HL-60 (cell line): ENCODE measurements around the gene ADCY5.

Source experiments
- DNase-seq, 2 experiments: peaks; one replicate each; pipeline ENCODE4 v3.0.0-alpha.2; 2010 to 2020; ENCODE audit warnings: low read depth in 1 of 2, low spot score in 1 of 2
- H3K27ac ChIP-seq: fragments of 250-450 bp; sonication (Bioruptor Pico); replicated peaks from 2 replicates; pipeline ENCODE4 v1.5.1; 2020; ENCODE audit warnings: mild to moderate bottlenecking, moderate library complexity
- H3K27me3 ChIP-seq: fragments of 250-450 bp; sonication (Bioruptor Pico); 2 replicates; pipeline ENCODE4 v1.5.1; 2021; ENCODE audit warnings: mild to moderate bottlenecking, moderate library complexity; ENCODE audit not compliant: insufficient read depth, poor library complexity, severe bottlenecking
- H3K4me3 ChIP-seq: replicated peaks from 2 replicates; pipeline ENCODE4 v1.5.1; 2011; ENCODE audit warnings: mild to moderate bottlenecking, control low read depth, low read length; ENCODE audit not compliant: insufficient read depth
- GABPA ChIP-seq: IDR thresholded peaks from 2 replicates; pipeline ENCODE4 v1.6.1; 2012; ENCODE audit warnings: low read depth
- POLR2AphosphoS5 ChIP-seq: IDR thresholded peaks from 2 replicates; pipeline ENCODE4 v1.6.1; 2012; ENCODE audit warnings: low read depth
- SPI1 ChIP-seq: IDR thresholded peaks from 2 replicates; pipeline ENCODE4 v1.6.1; 2012; ENCODE audit warnings: low read depth, mild to moderate bottlenecking, borderline replicate concordance
- TF ChIP-seq, protein P1 (sequence below): IDR thresholded peaks from one replicate; pipeline ENCODE4 v1.5.1; 2011; ENCODE audit warnings: low read length, control low read depth, inconsistent platforms; ENCODE audit not compliant: insufficient read depth
- TF ChIP-seq, protein P2 (sequence below): IDR thresholded peaks from 2 replicates; pipeline ENCODE4 v1.6.1; 2012; ENCODE audit warnings: low read depth; ENCODE audit not compliant: insufficient replicate concordance

ADCY5 gene

GRCh38 chr3:123388042-123388441, 60.8 kb downstream of the ADCY5 start:
- TF ChIP-seq POLR2AphosphoS5 (no peak), GABPA (no peak), SPI1 (no peak)
- TF ChIP-seq, protein P1, sequence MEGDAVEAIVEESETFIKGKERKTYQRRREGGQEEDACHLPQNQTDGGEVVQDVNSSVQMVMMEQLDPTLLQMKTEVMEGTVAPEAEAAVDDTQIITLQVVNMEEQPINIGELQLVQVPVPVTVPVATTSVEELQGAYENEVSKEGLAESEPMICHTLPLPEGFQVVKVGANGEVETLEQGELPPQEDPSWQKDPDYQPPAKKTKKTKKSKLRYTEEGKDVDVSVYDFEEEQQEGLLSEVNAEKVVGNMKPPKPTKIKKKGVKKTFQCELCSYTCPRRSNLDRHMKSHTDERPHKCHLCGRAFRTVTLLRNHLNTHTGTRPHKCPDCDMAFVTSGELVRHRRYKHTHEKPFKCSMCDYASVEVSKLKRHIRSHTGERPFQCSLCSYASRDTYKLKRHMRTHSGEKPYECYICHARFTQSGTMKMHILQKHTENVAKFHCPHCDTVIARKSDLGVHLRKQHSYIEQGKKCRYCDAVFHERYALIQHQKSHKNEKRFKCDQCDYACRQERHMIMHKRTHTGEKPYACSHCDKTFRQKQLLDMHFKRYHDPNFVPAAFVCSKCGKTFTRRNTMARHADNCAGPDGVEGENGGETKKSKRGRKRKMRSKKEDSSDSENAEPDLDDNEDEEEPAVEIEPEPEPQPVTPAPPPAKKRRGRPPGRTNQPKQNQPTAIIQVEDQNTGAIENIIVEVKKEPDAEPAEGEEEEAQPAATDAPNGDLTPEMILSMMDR = no peak
- TF ChIP-seq, protein P2, sequence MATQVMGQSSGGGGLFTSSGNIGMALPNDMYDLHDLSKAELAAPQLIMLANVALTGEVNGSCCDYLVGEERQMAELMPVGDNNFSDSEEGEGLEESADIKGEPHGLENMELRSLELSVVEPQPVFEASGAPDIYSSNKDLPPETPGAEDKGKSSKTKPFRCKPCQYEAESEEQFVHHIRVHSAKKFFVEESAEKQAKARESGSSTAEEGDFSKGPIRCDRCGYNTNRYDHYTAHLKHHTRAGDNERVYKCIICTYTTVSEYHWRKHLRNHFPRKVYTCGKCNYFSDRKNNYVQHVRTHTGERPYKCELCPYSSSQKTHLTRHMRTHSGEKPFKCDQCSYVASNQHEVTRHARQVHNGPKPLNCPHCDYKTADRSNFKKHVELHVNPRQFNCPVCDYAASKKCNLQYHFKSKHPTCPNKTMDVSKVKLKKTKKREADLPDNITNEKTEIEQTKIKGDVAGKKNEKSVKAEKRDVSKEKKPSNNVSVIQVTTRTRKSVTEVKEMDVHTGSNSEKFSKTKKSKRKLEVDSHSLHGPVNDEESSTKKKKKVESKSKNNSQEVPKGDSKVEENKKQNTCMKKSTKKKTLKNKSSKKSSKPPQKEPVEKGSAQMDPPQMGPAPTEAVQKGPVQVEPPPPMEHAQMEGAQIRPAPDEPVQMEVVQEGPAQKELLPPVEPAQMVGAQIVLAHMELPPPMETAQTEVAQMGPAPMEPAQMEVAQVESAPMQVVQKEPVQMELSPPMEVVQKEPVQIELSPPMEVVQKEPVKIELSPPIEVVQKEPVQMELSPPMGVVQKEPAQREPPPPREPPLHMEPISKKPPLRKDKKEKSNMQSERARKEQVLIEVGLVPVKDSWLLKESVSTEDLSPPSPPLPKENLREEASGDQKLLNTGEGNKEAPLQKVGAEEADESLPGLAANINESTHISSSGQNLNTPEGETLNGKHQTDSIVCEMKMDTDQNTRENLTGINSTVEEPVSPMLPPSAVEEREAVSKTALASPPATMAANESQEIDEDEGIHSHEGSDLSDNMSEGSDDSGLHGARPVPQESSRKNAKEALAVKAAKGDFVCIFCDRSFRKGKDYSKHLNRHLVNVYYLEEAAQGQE = no peak

GRCh38 chr3:123387532-123387931, 61.4 kb downstream of the ADCY5 start:
- DNase-seq = no peak
- Histone ChIP-seq H3K27me3 (peaks cover 20% of the 10 kb centered on the region), H3K4me3 (no peak overlapping the region), H3K27ac (no peak overlapping the region)
- TF ChIP-seq SPI1 = no peak
- TF ChIP-seq, protein P2 = no peak
- TF ChIP-seq, protein P1 = no peak

More at GRCh38 chr3:123388042-123388441, 60.8 kb downstream of the ADCY5 start:
- Histone ChIP-seq H3K4me3 (no peak overlapping the region), H3K27me3 (peaks cover 20% of the 10 kb centered on the region), H3K27ac (no peak overlapping the region)
- DNase-seq = no peak

GRCh38 chr3:123386477-123387040, 62.3 kb downstream of the ADCY5 start:
- no peak for DNase-seq
- no peak overlapping the region for H3K27ac ChIP-seq
- peaks cover 15% of the 10 kb centered on the region for H3K27me3 ChIP-seq
- TF ChIP-seq, protein P1 = no peak
- TF ChIP-seq POLR2AphosphoS5 = no peak
- TF ChIP-seq, protein P2 = no peak
- TF ChIP-seq SPI1 = no peak
- no peak for TF ChIP-seq GABPA
- no peak overlapping the region for H3K4me3 ChIP-seq
